Kidney capillary endothelial cell (primary cell): ENCODE measurements around the gene IL1RN.
"Not testable (repeated sequence)": the region's sequence is repeated elsewhere in the genome, so short reads cannot be mapped to it uniquely, and the experiment has no call there.

Experiments used
- DNase-seq: peaks from one replicate; pipeline ENCODE4 v3.0.0-alpha.2; 2018; ENCODE audit warnings: low spot score

IL1RN gene, protein sequence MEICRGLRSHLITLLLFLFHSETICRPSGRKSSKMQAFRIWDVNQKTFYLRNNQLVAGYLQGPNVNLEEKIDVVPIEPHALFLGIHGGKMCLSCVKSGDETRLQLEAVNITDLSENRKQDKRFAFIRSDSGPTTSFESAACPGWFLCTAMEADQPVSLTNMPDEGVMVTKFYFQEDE

GRCh38 chr2:113126845-113127645 lies at the start of gene IL1RN:
Gene IL1RN, plus strand, starts transcription at chr2:113127598. Its CDS starts 27 bp downstream, at chr2:113127625.
- DNase-seq = no peak

DNA sequence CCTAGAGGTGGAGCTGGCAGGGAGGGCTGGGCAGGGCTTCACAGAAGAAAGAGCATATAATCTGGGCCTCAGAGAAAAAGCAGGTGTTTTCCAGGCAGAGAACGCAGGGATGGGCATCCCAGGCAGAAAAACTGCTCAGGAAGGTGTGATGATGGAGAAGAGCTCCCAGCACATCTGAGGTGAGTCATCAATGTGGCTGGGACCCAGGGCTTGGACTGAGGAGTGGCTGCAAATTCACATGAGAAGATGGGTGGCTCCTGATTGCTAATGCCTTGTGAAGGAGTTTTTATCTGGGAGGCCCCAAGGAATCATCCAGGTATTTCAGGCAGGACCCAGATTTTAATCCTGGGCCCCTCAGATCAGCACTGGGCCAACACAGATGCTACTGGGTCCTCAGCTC lies 49.5 kb upstream of the IL1RN start:
- no peak for DNase-seq

DNA sequence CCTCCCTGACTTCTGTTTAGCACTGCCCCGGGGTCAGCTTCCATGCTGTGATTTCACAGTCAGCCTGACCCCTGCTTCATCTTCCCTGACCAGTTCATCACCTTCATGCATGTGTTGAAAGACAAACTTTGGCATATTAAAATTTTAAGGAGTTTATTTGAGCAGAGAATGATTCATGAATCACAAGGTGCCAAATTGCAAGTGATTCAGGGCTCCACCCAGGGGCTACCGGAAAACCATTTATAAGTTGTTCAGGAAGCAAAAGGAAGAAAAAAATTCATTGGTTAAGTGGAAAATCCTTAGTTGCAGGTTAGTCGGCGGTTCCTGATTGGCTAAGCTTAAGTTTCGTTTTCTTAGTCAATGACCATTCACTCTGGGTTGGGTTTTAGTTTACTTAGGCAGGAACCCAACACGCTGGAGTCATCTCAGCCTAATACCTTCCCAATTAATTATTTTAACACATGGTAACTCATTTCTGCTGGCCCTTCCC lies 49.0 kb upstream of the IL1RN start:
- DNase-seq = no peak

GRCh38 chr2:113079131-113079530 lies 48.3 kb upstream of the IL1RN start:
- no peak for DNase-seq

GRCh38 chr2:113080134-113080533 lies 47.3 kb upstream of the IL1RN start:
- peak; percentile 33 for DNase-seq

DNA sequence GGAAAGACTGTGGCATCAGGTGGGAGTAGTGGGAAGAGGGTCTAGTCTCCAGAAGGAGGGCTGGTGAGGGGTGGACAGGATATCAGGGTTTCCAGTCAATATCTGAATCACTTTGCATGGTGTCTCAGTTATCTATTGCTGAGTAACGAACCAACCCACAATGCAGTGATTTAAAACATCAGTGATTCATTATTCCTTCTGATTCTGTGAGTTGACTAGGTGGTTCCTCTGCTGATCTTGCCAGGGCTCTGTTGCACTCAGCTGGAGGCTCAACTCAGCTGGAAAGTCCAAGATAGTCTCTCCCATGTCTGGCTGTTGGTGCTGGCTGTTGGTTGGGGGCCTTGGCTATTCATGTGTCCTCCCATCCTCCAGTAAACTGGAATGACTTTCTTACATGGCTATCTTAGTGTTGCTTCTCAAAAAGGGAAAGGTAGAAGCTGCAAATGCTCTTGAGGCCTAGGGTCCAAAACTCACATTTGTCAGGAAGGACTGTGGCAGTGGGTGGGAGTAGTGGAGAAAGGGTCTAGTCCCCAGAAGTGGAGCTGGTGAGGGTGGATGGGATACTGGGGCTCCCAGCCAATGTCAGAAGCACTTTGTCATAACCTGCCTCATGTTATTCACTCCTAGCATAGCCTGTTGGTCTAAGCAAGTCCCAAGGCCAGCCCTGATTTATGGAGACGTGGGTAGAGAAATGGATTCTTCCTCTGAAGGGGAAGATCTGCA lies 45.7 kb upstream of the IL1RN start:
- no peak for DNase-seq

DNA sequence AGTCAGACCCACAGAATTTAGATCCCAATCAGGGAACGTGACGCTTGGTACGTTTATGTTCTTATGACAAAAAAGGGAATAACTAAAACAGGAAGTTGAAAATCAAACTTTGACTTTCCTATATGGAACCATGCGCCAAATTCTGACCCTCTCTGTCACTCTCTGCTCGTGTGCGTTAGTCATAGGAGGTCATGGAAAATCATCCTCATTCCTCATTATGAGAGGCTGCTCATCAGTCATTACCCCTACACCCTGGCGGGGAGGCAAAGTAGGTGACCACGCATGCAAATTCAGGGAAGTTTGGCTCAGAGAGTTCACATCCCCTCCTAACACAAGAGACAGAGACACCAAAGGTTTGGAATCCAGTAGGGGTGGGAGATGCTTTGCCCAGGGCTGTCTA lies 44.1 kb upstream of the IL1RN start:
- no peak for DNase-seq

DNA sequence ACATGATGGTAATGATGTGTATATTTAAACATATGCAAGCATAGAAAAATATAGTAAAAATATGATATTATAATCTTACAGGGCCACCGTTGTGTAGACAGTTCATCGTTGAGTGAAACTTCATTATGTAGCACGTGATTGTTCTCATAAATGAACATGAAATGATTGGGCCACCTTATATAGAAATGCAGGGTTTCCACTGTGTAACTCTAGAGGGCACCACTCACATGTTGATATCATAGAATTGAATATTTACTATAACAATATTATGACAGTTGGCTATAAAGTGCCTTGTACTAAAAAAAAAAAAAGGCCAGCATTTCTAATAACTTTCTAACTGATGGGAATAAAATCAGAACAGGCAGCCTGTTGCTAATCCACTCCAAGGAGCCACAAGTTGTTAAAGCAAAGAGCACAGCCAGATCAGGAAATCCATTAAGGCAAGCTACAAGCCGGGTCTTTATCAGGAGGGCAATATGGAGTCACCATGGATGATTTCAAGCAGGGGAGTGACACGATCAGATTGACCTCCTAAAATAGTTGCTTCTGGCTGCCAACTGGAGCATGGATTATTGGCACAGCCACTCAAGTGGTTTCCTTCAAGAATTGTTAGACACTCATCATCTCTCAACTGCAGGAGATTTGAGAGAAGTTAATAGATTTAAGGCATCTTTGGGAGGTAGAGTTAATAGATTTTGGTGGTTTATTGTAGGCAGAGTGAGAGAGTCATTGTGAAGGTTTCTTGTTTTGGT lies 43.0 kb upstream of the IL1RN start:
- DNase-seq = peak; percentile 21

DNA sequence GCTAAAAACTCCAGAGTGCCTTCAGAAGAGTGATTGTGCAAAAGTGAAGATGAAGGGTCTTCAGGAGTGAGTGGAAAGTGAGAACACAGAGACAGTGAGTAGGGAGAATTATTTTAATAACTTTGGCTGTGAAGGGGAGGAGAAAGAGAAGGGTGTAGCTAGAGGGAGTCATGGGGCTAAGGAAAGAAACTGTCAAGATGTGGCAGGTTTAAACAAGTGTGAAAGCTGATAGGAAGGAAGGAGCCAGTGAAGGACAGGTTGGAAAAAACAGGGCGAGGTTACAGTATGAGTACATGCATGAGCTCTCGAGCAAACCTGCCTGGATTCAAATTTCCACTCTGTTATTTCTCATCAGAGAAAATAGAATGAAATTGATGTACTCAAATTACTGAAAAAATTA lies 41.9 kb upstream of the IL1RN start:
- no peak for DNase-seq

- no peak for DNase-seq
Measured at GRCh38 chr2:113088213-113088992, 39.0 kb upstream of the IL1RN start.

DNA sequence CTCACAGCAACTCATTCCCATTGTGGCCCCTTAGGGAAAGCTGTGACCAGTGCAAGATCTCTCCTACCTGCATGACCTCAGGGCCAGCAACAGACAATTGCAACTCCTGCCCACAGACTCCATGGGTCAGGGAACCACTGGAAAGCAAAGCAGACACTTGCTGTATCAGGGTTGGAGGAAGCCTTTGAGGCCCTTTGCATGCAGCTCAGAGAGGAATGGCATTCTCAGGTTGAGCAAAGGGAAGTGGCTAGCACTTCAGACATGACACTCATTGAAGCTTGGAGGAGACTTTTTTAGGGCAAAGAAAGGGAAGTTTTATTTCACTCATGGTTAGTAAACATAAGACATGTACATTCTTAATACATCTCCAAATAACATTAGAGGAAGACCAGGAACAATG lies 37.5 kb upstream of the IL1RN start:
- DNase-seq = no peak

DNA sequence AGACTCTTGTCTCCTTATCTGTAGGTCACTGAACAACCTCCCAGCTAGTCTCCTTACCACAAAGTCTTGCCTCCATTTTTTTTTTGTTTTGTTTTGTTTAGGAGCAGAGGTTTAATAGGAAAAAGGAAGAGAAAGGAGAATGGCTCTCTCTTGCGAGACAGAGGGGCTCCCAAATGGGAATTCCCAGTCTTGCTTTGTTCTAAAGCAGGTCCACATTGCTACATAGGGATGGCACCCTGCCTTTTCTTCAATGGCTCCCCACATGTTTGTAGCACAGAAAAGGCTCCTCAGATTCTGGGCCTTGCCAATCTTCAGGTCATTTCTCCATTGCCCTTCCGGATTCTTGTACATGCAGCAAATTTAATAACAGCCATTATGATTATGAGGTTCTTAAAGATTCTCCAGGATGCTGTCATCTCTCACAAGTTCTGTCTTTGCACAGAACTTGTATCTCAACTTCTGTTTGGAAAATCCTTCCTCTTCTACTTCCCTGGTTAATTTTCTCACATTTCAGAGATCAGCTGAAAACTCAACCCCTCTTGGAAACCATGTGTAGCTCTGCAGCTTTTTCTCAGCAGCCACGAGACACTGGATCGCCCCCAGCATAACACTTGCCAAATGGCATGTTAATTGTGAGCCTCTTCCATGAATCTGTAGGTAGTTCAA lies 36.0 kb upstream of the IL1RN start:
- DNase-seq = no peak

DNA sequence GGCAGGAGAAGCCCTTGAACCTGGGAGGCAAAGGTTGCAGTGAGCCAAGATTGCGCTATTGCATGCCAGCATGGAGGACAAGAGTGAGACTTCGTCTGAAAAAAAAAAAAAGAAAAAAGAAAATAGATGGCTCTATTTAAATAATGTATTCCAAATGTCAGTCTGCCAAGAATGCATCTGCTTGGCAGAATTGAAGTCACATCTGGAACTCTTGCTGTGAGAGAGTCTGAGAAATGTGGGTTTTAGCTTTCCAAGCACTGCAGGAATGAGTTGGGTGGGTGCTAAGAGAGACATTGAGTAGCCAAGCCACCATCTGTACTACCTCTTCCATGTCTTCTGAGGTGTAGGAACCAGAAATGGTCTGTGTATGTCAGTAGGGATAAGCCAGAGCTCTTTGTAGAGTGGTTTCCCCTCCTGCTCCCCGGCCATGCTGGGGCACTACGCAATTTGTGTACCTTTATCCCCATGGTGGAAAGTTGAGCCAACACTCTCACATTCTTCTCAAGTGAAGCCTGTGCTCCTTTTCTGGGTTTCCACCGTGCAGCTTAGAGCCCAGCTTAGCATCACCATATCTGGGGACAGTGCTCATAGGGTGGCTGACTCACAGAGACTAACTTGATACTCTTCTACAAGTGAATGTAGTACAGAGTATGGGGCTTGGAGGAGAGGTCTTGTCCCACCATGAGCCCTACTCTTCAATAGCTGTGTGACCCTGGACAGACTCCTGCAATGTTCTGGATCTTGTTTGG lies 34.4 kb upstream of the IL1RN start:
- no peak for DNase-seq

- DNase-seq = no peak
Measured at GRCh38 chr2:113093613-113093977, 33.8 kb upstream of the IL1RN start.

DNA sequence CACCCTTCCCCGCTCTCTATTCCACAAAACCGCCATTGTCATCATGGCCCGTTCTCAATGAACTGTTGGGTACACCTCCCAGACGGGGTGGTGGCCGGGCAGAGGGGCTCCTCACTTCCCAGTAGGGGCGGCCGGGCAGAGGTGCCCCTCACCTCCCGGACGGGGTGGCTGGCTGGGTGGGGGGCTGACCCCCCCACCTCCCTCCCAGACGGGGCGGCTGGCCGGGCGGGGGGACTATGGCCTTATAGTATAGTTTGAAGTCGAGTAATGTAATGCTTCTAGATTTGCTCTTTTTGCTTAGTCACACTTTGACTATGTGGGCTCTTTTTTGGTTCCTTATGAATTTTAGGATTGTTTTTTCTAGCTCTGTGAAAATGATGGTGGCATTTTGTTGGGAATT lies 31.1 kb upstream of the IL1RN start:
- DNase-seq = not testable (repeated sequence)

GRCh38 chr2:113096842-113097618 lies 30.4 kb upstream of the IL1RN start:
- DNase-seq = not testable (repeated sequence)

GRCh38 chr2:113098041-113098440 lies 29.4 kb upstream of the IL1RN start:
- no peak for DNase-seq

- no peak for DNase-seq
Measured at GRCh38 chr2:113098532-113098931, 28.9 kb upstream of the IL1RN start.

- no peak for DNase-seq
Measured at GRCh38 chr2:113102133-113102532, 25.3 kb upstream of the IL1RN start.
